ENCODE measurements around the gene SLC30A3. TPM values are rescaled to one million over a fixed set of nuclear protein-coding genes. Genes with fewer than 3 reads are reported as not detected.

The SLC30A3 gene
- polyA plus RNA-seq, 1 donor from 2014 or later: not detected

- Histone ChIP-seq H3K9me3 (ENCODE audit: low read length) (no peaks in the 10 kb centered on the region), H4K20me1 (ENCODE audit: insufficient read depth) (no peaks in the 10 kb centered on the region), H3K4me2 (ENCODE audit: low read length) (no peak overlapping the region), H3K27ac (ENCODE audit: low read length) (no peak overlapping the region), H3F3A (ENCODE audit: insufficient read depth, low read length, poor library complexity, severe bottlenecking) (no peaks in the 10 kb centered on the region), H3K4me3 (ENCODE audit: low read length) (no peak overlapping the region), H2AFZ (ENCODE audit: low read depth, low read length) (no peak overlapping the region), H3K27me3 (ENCODE audit: insufficient read depth, low read depth, low read length) (no peaks in the 10 kb centered on the region), H3K79me2 (replicated peaks; ENCODE audit: insufficient read depth, low read length) (no peaks in the 10 kb centered on the region), H3K9ac (ENCODE audit: low read length) (no peak overlapping the region), H3K9me2 (ENCODE audit: insufficient read depth, low read length) (no peaks in the 10 kb centered on the region), H3K36me3 (ENCODE audit: insufficient read depth, low read length) (no peaks in the 10 kb centered on the region)
- TF ChIP-seq RAD21 (conservative IDR thresholded peaks at IDR 0.05) (no peak), REST (IDR thresholded peaks at IDR 0.05; ENCODE audit: borderline replicate concordance) (no peak), POLR2AphosphoS5 (IDR thresholded peaks at IDR 0.05) (no peak), CTCF (IDR thresholded peaks at IDR 0.05; ENCODE audit: poor library complexity, severe bottlenecking) (no peak), TAF1 (IDR thresholded peaks at IDR 0.05; ENCODE audit: low read depth) (no peak), SMC3 (conservative IDR thresholded peaks at IDR 0.05; ENCODE audit: poor library complexity) (no peak), MXI1 (conservative IDR thresholded peaks at IDR 0.05; ENCODE audit: poor library complexity, severe bottlenecking) (no peak), EZH2 (IDR thresholded peaks at IDR 0.05; ENCODE audit: borderline replicate concordance, insufficient read depth, low read length, poor library complexity, severe bottlenecking) (no peak)
Observed at GRCh38 chr2:27285481-27285880, 22.6 kb upstream of the SLC30A3 start.

GRCh38 chr2:27284996-27285395 lies 22.1 kb upstream of the SLC30A3 start:
- no peak overlapping the region for H3K27ac ChIP-seq (ENCODE audit: low read length)
- H3K9me2 ChIP-seq (ENCODE audit: insufficient read depth, low read length): no peaks in the 10 kb centered on the region
- H3K4me3 ChIP-seq (ENCODE audit: low read length): no peak overlapping the region
- no peak overlapping the region for H2AFZ ChIP-seq (ENCODE audit: low read depth, low read length)
- H3K36me3 ChIP-seq (ENCODE audit: insufficient read depth, low read length): no peaks in the 10 kb centered on the region
- no peak overlapping the region for H3K4me2 ChIP-seq (ENCODE audit: low read length)
- H3K79me2 ChIP-seq (replicated peaks; ENCODE audit: insufficient read depth, low read length): no peaks in the 10 kb centered on the region
- TF ChIP-seq RAD21 (conservative IDR thresholded peaks at IDR 0.05) (no peak), SMC3 (conservative IDR thresholded peaks at IDR 0.05; ENCODE audit: poor library complexity) (no peak), CTCF (IDR thresholded peaks at IDR 0.05; ENCODE audit: poor library complexity, severe bottlenecking) (no peak), REST (IDR thresholded peaks at IDR 0.05; ENCODE audit: borderline replicate concordance) (no peak), MXI1 (conservative IDR thresholded peaks at IDR 0.05; ENCODE audit: poor library complexity, severe bottlenecking) (no peak), TAF1 (IDR thresholded peaks at IDR 0.05; ENCODE audit: low read depth) (no peak), EP300 (conservative IDR thresholded peaks at IDR 0.05; ENCODE audit: poor library complexity, severe bottlenecking) (no peak), EZH2 (IDR thresholded peaks at IDR 0.05; ENCODE audit: borderline replicate concordance, insufficient read depth, low read length, poor library complexity, severe bottlenecking) (no peak), POLR2AphosphoS5 (IDR thresholded peaks at IDR 0.05) (no peak)
- H3F3A ChIP-seq (ENCODE audit: insufficient read depth, low read length, poor library complexity, severe bottlenecking): no peaks in the 10 kb centered on the region
- H3K9ac ChIP-seq (ENCODE audit: low read length): no peak overlapping the region
- H3K9me3 ChIP-seq (ENCODE audit: low read length): no peaks in the 10 kb centered on the region
- no peaks in the 10 kb centered on the region for H3K27me3 ChIP-seq (ENCODE audit: insufficient read depth, low read depth, low read length)
- H4K20me1 ChIP-seq (ENCODE audit: insufficient read depth): no peaks in the 10 kb centered on the region

Data from neural cell (in vitro differentiated cells).